ENCODE data around the gene PJA2.

PJA2 gene

GRCh38 chr5:109350537-109351270, 59.1 kb downstream of the PJA2 start:
- DNase-seq (ENCODE audit: low read depth), result no peak

GRCh38 chr5:109349388-109349787, 60.4 kb downstream of the PJA2 start:
- DNase-seq (ENCODE audit: low read depth), result no peak

- DNase-seq (ENCODE audit: low read depth), result no peak
Observed at GRCh38 chr5:109347252-109347888, 62.4 kb downstream of the PJA2 start.

GRCh38 chr5:109345699-109346098, 64.1 kb downstream of the PJA2 start:
- no peak for DNase-seq (ENCODE audit: low read depth)

GRCh38 chr5:109340351-109340750, 69.4 kb downstream of the PJA2 start:
- no peak for DNase-seq (ENCODE audit: low read depth)

GRCh38 chr5:109335114-109335513, 74.7 kb downstream of the PJA2 start:
- no peak for DNase-seq (ENCODE audit: low read depth)

GRCh38 chr5:109334056-109334455, 75.7 kb downstream of the PJA2 start:
- DNase-seq (ENCODE audit: low read depth), result no peak

- peak; percentile 82 for DNase-seq (ENCODE audit: low read depth)
Observed at GRCh38 chr5:109329333-109330237, 80.2 kb downstream of the PJA2 start.

- DNase-seq (ENCODE audit: low read depth), result peak; percentile 30
Observed at GRCh38 chr5:109328626-109329025, 81.1 kb downstream of the PJA2 start.

GRCh38 chr5:109327570-109327969, 82.2 kb downstream of the PJA2 start:
- no peak for DNase-seq (ENCODE audit: low read depth)

- no peak for DNase-seq (ENCODE audit: low read depth)
Observed at GRCh38 chr5:109326919-109327318, 82.9 kb downstream of the PJA2 start.

GRCh38 chr5:109325456-109325855, 84.3 kb downstream of the PJA2 start:
- no peak for DNase-seq (ENCODE audit: low read depth)

- peak; percentile 24 for DNase-seq (ENCODE audit: low read depth)
Observed at GRCh38 chr5:109324931-109325330, 84.8 kb downstream of the PJA2 start.

GRCh38 chr5:109324351-109324750, 85.4 kb downstream of the PJA2 start:
- no peak for DNase-seq (ENCODE audit: low read depth)

GRCh38 chr5:109322694-109323093, 87.1 kb downstream of the PJA2 start:
- no peak for DNase-seq (ENCODE audit: low read depth)

GRCh38 chr5:109319351-109319750, 90.4 kb downstream of the PJA2 start:
- DNase-seq (ENCODE audit: low read depth), result no peak

- no peak for DNase-seq (ENCODE audit: low read depth)
Observed at GRCh38 chr5:109318455-109319108, 91.2 kb downstream of the PJA2 start.

GRCh38 chr5:109316634-109317033, 93.1 kb downstream of the PJA2 start:
- DNase-seq (ENCODE audit: low read depth), result peak; percentile 78

- peak; percentile 30 for DNase-seq (ENCODE audit: low read depth)
Observed at GRCh38 chr5:109315245-109315644, 94.5 kb downstream of the PJA2 start.

- no peak for DNase-seq (ENCODE audit: low read depth)
Observed at GRCh38 chr5:109313127-109313526, 96.6 kb downstream of the PJA2 start.

GRCh38 chr5:109312695-109313094, 97.1 kb downstream of the PJA2 start:
- DNase-seq (ENCODE audit: low read depth), result no peak

- DNase-seq (ENCODE audit: low read depth), result no peak
Observed at GRCh38 chr5:109310315-109310714, 99.5 kb downstream of the PJA2 start.

Measured in stromal cell of bone marrow (primary cell).